Naive thymus-derived CD8-positive, alpha-beta T cell (primary cell): ENCODE measurements around the gene CNTD1. TPM values are rescaled to one million over a fixed set of nuclear protein-coding genes. Genes with fewer than 3 reads are reported as not detected.
"Not testable (repeated sequence)": the region's sequence is repeated elsewhere in the genome, so short reads cannot be mapped to it uniquely, and the experiment has no call there.

Source experiments
- ATAC-seq, 2 donors: fragments of 150-1000 bp; cut with Tn5 transposase in 1 of 2; sonication (Bioruptor Pico), chemical (Tn5 transposase) in 1 of 2; 1 replicate in 1 of 2; 2 replicates in 1 of 2; pipeline ENCODE4 v1.10.0; 2021; ENCODE audit warnings: mild to moderate bottlenecking in 2 of 2, moderate library complexity in 2 of 2
- POLR2A ChIA-PET: fragments of 350-600 bp; sonication (Branson Sonifier 250); formaldehyde crosslinking; loops from one replicate; lab custom pipeline; 2021; ENCODE audit warnings: antibody characterized with exemption; lab: Charles Lee
- DNase-seq, 10 donors: peaks; one replicate each; pipeline versions ENCODE4 v3.0.0 to v3.0.0-alpha.2; 2020 to 2022
- H3K27ac Mint-ChIP-seq, 10 donors: one replicate each; pipeline ENCODE4 v1.8.0; 2020 to 2022; ENCODE audit warnings: mild to moderate bottlenecking in 10 of 10, mixed read lengths in 10 of 10, moderate library complexity in 4 of 10, inconsistent platforms in 1 of 10
- H3K27me3 Mint-ChIP-seq, 5 donors: one replicate each; pipeline ENCODE4 v1.8.0; 2021 to 2022; ENCODE audit warnings: mixed read lengths in 5 of 5
- H3K36me3 Mint-ChIP-seq, 3 donors: one replicate each; pipeline ENCODE4 v1.8.0; 2020 to 2022; ENCODE audit warnings: mixed read lengths in 3 of 3, mild to moderate bottlenecking in 2 of 3, inconsistent platforms in 1 of 3
- H3K4me1 Mint-ChIP-seq, 4 donors: one replicate each; pipeline ENCODE4 v1.8.0; 2021 to 2022; ENCODE audit warnings: mixed read lengths in 4 of 4
- H3K4me3 Mint-ChIP-seq, 10 donors: one replicate each; pipeline ENCODE4 v1.8.0; 2020 to 2022; ENCODE audit warnings: mild to moderate bottlenecking in 10 of 10, mixed read lengths in 10 of 10, moderate library complexity in 6 of 10, inconsistent platforms in 1 of 10
- H3K9me3 Mint-ChIP-seq, 9 donors: one replicate each; pipeline ENCODE4 v1.8.0; 2020 to 2022; ENCODE audit warnings: mixed read lengths in 9 of 9, mild to moderate bottlenecking in 3 of 9, inconsistent platforms in 1 of 9, moderate library complexity in 1 of 9
- polyA plus RNA-seq, 3 donors: library from polyadenylated mRNA; unstranded; fragments of 300-500 nt; fragmentation: Illumina TruSeq; gene quantifications; one replicate each; pipeline ENCODE4 v1.2.3, GENCODE V29; 2021
- total RNA-seq, 8 experiments: library from RNA in 2 of 8; stranded (reverse) in 2 of 8; gene quantifications; one replicate each; pipeline ENCODE4 v1.2.3 and lab custom pipeline; 2021 to 2026

The CNTD1 gene
- total and polyA plus RNA-seq, 5 experiments from 2014 or later = 0.12 to 0.52 (median 0.24) TPM; not detected in 2

- ATAC-seq = no peak
- H3K9me3 Mint-ChIP-seq = no peaks in the 10 kb centered on the region
- POLR2A ChIA-PET = no interaction called here
Measured at GRCh38 chr17:42767512-42767911, 31.1 kb upstream of the CNTD1 start.

DNA sequence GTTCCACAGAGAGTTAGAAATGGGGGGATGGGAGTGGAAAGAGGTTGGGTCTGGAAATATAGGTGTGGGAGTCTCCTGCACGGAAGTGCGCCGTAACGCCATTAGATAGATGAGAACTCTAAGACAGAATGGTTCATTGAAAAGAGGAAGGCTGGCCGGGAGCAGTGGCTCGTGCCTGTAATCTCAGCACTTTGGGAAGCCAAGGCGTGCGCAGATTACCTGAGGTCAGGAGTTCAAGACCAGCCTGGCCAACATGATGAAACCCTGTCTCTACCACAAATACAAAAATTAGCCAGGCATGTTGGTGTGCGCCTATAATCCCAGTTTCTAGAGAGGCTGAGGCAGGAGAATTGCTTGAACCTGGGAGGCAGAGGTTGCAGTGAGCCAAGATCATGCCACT is 30.7 kb upstream of the CNTD1 start:
- peak overlapping the region in 1 of 10 donors; percentile 24 for H3K4me3 Mint-ChIP-seq
- POLR2A ChIA-PET, H3K9me3 Mint-ChIP-seq, DNase-seq, ATAC-seq, H3K27ac Mint-ChIP-seq, H3K36me3 Mint-ChIP-seq: not testable (repeated sequence)
- H3K4me1 Mint-ChIP-seq = peaks cover 7 to 11% (median 8%) of the 10 kb centered on the region in 4 donors
- H3K27me3 Mint-ChIP-seq = peaks cover 18 to 49% (median 27%) of the 10 kb centered on the region in 5 donors

More at GRCh38 chr17:42767512-42767911, 31.1 kb upstream of the CNTD1 start:
- Mint-ChIP-seq H3K4me1 (peaks cover 6 to 10% (median 7%) of the 10 kb centered on the region in 4 donors), H3K4me3 (no peak overlapping the region), H3K27me3 (peaks cover 22 to 54% (median 29%) of the 10 kb centered on the region in 5 donors), H3K36me3 (peaks cover 0 to 3% (median 0%) of the 10 kb centered on the region in 3 donors), H3K27ac (no peak overlapping the region)
- DNase-seq = no peak

- not testable (repeated sequence) for DNase-seq, H3K36me3 Mint-ChIP-seq, ATAC-seq, H3K4me3 Mint-ChIP-seq, H3K27ac Mint-ChIP-seq, H3K9me3 Mint-ChIP-seq
- Mint-ChIP-seq H3K27me3 (peaks cover 10 to 30% (median 18%) of the 10 kb centered on the region in 5 donors), H3K4me1 (peaks cover 16 to 23% (median 20%) of the 10 kb centered on the region in 4 donors)
- POLR2A ChIA-PET = interaction anchor here (1.1 kb wide), 1 partner anchor 54 kb away, joined by 4 read pairs; the partner anchor contains the start of gene BECN1
Measured at GRCh38 chr17:42769964-42770363, 28.7 kb upstream of the CNTD1 start.

DNA sequence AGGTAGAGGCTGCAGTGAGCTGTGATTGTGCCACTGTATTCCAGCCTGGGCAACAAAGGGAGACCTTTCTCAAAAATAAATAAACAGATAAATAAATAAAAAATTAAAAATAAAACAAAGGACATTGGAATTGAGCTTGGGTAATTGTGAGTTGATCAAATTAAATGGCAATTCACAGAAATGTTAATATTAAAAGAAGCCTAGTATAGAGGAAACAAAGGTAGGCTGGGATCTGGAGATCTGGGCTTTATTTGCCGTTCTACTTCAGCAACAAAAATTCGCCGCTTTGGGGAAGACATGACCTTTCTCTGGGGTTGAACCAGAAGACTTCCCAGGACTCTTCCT is 25.7 kb upstream of the CNTD1 start:
- H3K9me3 Mint-ChIP-seq = no peaks in the 10 kb centered on the region
- POLR2A ChIA-PET = interaction anchor here (1.2 to 2.5 kb wide), 15 partner anchors 9 to 562 kb away, joined by 3 to 13 read pairs (median 5); partner anchors contain the start of genes BECN1, CNTD1, COA3 and EZH1
- peak in 1 of 2 donors; percentile 15 for ATAC-seq

GRCh38 chr17:42773290-42774035 is 25.2 kb upstream of the CNTD1 start, which contains the start of gene VPS25:
TSS of gene VPS25 (plus strand) at chr17:42773449. CDS start at chr17:42773476, 27 bp downstream.
- peaks cover 0 to 4% (median 2%) of the 10 kb centered on the region in 5 donors for H3K27me3 Mint-ChIP-seq
- DNase-seq (peak; percentile 56 to 87 (median 72)), ATAC-seq (peak; percentile 97 to 98)
- H3K4me1 Mint-ChIP-seq = peaks cover 18 to 24% (median 23%) of the 10 kb centered on the region in 4 donors
- peaks cover 4 to 35% (median 8%) of the 10 kb centered on the region in 3 donors for H3K36me3 Mint-ChIP-seq
- H3K9me3 Mint-ChIP-seq = no peaks in the 10 kb centered on the region
- peak within 1 kb of the TSS; percentile 97 to 100 (median 99) for H3K4me3 Mint-ChIP-seq
- POLR2A ChIA-PET = interaction anchor here (0.5 to 2.5 kb wide), 23 partner anchors 9 to 1412 kb away, joined by 3 to 13 read pairs (median 5); partner anchors contain the start of genes BECN1, CNTD1, COA3 and EZH1
- peak within 1 kb of the TSS; percentile 97 to 100 (median 99) for H3K27ac Mint-ChIP-seq

More for the DNA sequence above, 25.7 kb upstream of the CNTD1 start:
- H3K36me3 Mint-ChIP-seq = peaks cover 4 to 30% (median 6%) of the 10 kb centered on the region in 3 donors
- peak overlapping the region; percentile 97 to 100 (median 99) for H3K4me3 Mint-ChIP-seq
- DNase-seq = no peak
- peaks cover 18 to 24% (median 22%) of the 10 kb centered on the region in 4 donors for H3K4me1 Mint-ChIP-seq
- peak overlapping the region; percentile 97 to 100 (median 99) for H3K27ac Mint-ChIP-seq
- peaks cover 0 to 9% (median 4%) of the 10 kb centered on the region in 5 donors for H3K27me3 Mint-ChIP-seq

GRCh38 chr17:42774066-42774745 is 24.5 kb upstream of the CNTD1 start:
- peaks cover 19 to 25% (median 23%) of the 10 kb centered on the region in 4 donors for H3K4me1 Mint-ChIP-seq
- H3K27me3 Mint-ChIP-seq = peaks cover 0 to 2% (median 0%) of the 10 kb centered on the region in 5 donors
- peak overlapping the region; percentile 97 to 100 (median 99) for H3K27ac Mint-ChIP-seq
- H3K36me3 Mint-ChIP-seq = peaks cover 4 to 41% (median 16%) of the 10 kb centered on the region in 3 donors
- ATAC-seq = no peak
- H3K9me3 Mint-ChIP-seq = no peaks in the 10 kb centered on the region
- H3K4me3 Mint-ChIP-seq = peak overlapping the region; percentile 97 to 100 (median 99)
- POLR2A ChIA-PET = interaction anchor here (0.6 to 2.5 kb wide), 20 partner anchors 8 to 624 kb away, joined by 3 to 13 read pairs (median 6); partner anchors contain the start of genes BECN1, CNTD1, COA3 and EZH1
- no peak for DNase-seq

- POLR2A ChIA-PET = interaction anchor here (0.6 kb wide), 1 partner anchor 182 kb away, joined by 4 read pairs; no protein-coding TSS in a partner anchor
- Mint-ChIP-seq H3K27me3 (peaks cover 0 to 8% (median 0%) of the 10 kb centered on the region in 5 donors), H3K4me1 (peaks cover 21 to 35% (median 29%) of the 10 kb centered on the region in 4 donors), H3K9me3 (no peaks in the 10 kb centered on the region), H3K4me3 (peak overlapping the region in 3 of 10 donors; percentile 7 to 66 (median 22)), H3K27ac (peak overlapping the region in 4 of 10 donors; percentile 20 to 63 (median 42)), H3K36me3 (peaks cover 4 to 49% (median 22%) of the 10 kb centered on the region in 3 donors)
- ATAC-seq (no peak), DNase-seq (no peak)
Measured at GRCh38 chr17:42775534-42776098, 23.0 kb upstream of the CNTD1 start.

DNA sequence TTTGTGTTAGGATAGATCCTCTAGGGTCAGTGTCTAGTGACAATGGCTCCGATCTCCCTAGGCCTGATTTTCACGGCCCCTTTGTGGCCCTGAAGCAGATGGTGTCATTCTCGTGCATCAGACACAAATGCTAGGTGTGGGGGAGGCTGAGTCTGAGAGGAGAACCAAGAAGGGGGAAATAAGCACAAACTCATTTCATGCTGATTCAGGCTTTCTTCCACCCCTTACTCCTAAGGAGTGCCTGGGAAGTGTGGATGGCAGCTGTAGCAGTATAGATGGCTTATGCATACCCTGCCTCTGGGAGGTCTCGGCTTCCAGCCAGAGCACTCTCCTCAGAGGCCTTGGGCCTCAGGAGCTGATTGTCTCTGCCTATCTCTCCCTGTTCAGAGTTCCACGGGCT is 20.1 kb upstream of the CNTD1 start:
- Mint-ChIP-seq H3K36me3 (peaks cover 3 to 49% (median 22%) of the 10 kb centered on the region in 3 donors), H3K4me1 (peaks cover 21 to 43% (median 28%) of the 10 kb centered on the region in 4 donors), H3K9me3 (no peaks in the 10 kb centered on the region), H3K27ac (no peak overlapping the region), H3K27me3 (peaks cover 12 to 29% (median 22%) of the 10 kb centered on the region in 5 donors), H3K4me3 (no peak overlapping the region)
- ATAC-seq (no peak), DNase-seq (no peak)
- POLR2A ChIA-PET = interaction anchor here (0.7 kb wide), 1 partner anchor 213 kb away, joined by 3 read pairs; no protein-coding TSS in a partner anchor

- POLR2A ChIA-PET = interaction anchor here (0.6 to 0.7 kb wide), 2 partner anchors 45 to 1598 kb away, joined by 3 read pairs; partner anchors contain the start of gene BECN1
- Mint-ChIP-seq H3K27me3 (peaks cover 16 to 37% (median 29%) of the 10 kb centered on the region in 5 donors), H3K27ac (no peak overlapping the region), H3K4me1 (peaks cover 18 to 41% (median 26%) of the 10 kb centered on the region in 4 donors), H3K9me3 (no peaks in the 10 kb centered on the region), H3K4me3 (peak overlapping the region in 7 of 10 donors; percentile 20 to 66 (median 42)), H3K36me3 (peaks cover 0 to 49% (median 22%) of the 10 kb centered on the region in 3 donors)
- ATAC-seq (no peak), DNase-seq (no peak)
Measured at GRCh38 chr17:42779304-42779935, 19.2 kb upstream of the CNTD1 start.

- Mint-ChIP-seq H3K4me1 (peaks cover 22 to 48% (median 32%) of the 10 kb centered on the region in 4 donors), H3K27me3 (peaks cover 21 to 45% (median 35%) of the 10 kb centered on the region in 5 donors), H3K9me3 (no peaks in the 10 kb centered on the region), H3K4me3 (peak within 1 kb of the TSS; percentile 6 to 71 (median 44)), H3K36me3 (peaks cover 0 to 45% (median 22%) of the 10 kb centered on the region in 3 donors), H3K27ac (peak within 1 kb of the TSS in 2 of 10 donors; percentile 24 to 57)
- ATAC-seq = peak; percentile 46 to 56
- POLR2A ChIA-PET = interaction anchor here (0.5 to 1.0 kb wide), 5 partner anchors 44 to 1597 kb away, joined by 3 read pairs; partner anchors contain the start of gene BECN1
- peak in 1 of 10 donors; percentile 13 for DNase-seq
Measured at GRCh38 chr17:42779936-42780850, 18.5 kb upstream of the CNTD1 start, which contains the start of gene WNK4. TSS of gene WNK4 (plus strand) at chr17:42780610. CDS start at chr17:42780699, 89 bp downstream.
